Fibroblast of the conjunctiva (primary cell): ENCODE results near the gene SBF2.

Source experiments
- DNase-seq: peaks from one replicate; pipeline ENCODE4 v3.0.0-alpha.2; 2010; ENCODE audit warnings: low read depth

Gene SBF2

GRCh38 chr11:9899676-9900075, 394.3 kb downstream of the SBF2 start:
- DNase-seq: no peak

- DNase-seq: no peak
These were observed 397.1 kb downstream of the SBF2 start for GRCh38 chr11:9896902-9897301.

GRCh38 chr11:9895006-9895405, 399.0 kb downstream of the SBF2 start:
- DNase-seq: no peak

- no peak for DNase-seq
These were observed 400.5 kb downstream of the SBF2 start for GRCh38 chr11:9893474-9893873.

GRCh38 chr11:9888938-9889337, 405.1 kb downstream of the SBF2 start:
- no peak for DNase-seq

GRCh38 chr11:9887472-9887871, 406.5 kb downstream of the SBF2 start:
- DNase-seq: no peak

GRCh38 chr11:9886595-9886994, 407.4 kb downstream of the SBF2 start:
- no peak for DNase-seq

- DNase-seq: no peak
These were observed 409.4 kb downstream of the SBF2 start for GRCh38 chr11:9884601-9885000.

GRCh38 chr11:9880657-9881056, 413.4 kb downstream of the SBF2 start:
- DNase-seq: no peak

- no peak for DNase-seq
These were observed 415.1 kb downstream of the SBF2 start for GRCh38 chr11:9878936-9879335.

- DNase-seq: no peak
These were observed 417.7 kb downstream of the SBF2 start for GRCh38 chr11:9876331-9876730.

GRCh38 chr11:9875862-9876261, 418.2 kb downstream of the SBF2 start:
- DNase-seq: no peak

- no peak for DNase-seq
These were observed 418.6 kb downstream of the SBF2 start for GRCh38 chr11:9875399-9875798.

- no peak for DNase-seq
These were observed 419.6 kb downstream of the SBF2 start for GRCh38 chr11:9874466-9874865.

- DNase-seq: no peak
These were observed 425.4 kb downstream of the SBF2 start for GRCh38 chr11:9868641-9869040.

GRCh38 chr11:9862981-9863380, 431.0 kb downstream of the SBF2 start:
- no peak for DNase-seq

- DNase-seq: peak; percentile 75
These were observed 431.9 kb downstream of the SBF2 start for GRCh38 chr11:9861860-9862725.

- DNase-seq: no peak
These were observed 434.3 kb downstream of the SBF2 start for GRCh38 chr11:9859554-9860305.

- DNase-seq: no peak
These were observed 435.2 kb downstream of the SBF2 start for GRCh38 chr11:9858822-9859221.

GRCh38 chr11:9858218-9858617, 435.8 kb downstream of the SBF2 start:
- DNase-seq: no peak

- no peak for DNase-seq
These were observed 438.3 kb downstream of the SBF2 start for GRCh38 chr11:9855579-9856287.

- no peak for DNase-seq
These were observed 440.0 kb downstream of the SBF2 start for GRCh38 chr11:9853929-9854552.
